ENCODE data around the gene TCERG1L.

Gene TCERG1L

GRCh38 chr10:131050162-131050766 lies 261.3 kb downstream of the TCERG1L start:
- no peak overlapping the region for H3K4me3 ChIP-seq (ENCODE audit: low read length)
- H3K9ac ChIP-seq (ENCODE audit: low read depth, low read length) = no peak overlapping the region
- no peaks in the 10 kb centered on the region for H3K4me1 ChIP-seq (ENCODE audit: control insufficient read depth, insufficient read depth, low read length)
- H3K4me2 ChIP-seq (ENCODE audit: low read length) = no peak overlapping the region
- H3K36me3 ChIP-seq (ENCODE audit: insufficient read depth, low read length) = no peaks in the 10 kb centered on the region
- H3K9me3 ChIP-seq (replicated peaks; ENCODE audit: low read length) = peaks cover 9% of the 10 kb centered on the region
- no peaks in the 10 kb centered on the region for H3K27me3 ChIP-seq (ENCODE audit: control insufficient read depth, insufficient read depth, low read length)

DNA sequence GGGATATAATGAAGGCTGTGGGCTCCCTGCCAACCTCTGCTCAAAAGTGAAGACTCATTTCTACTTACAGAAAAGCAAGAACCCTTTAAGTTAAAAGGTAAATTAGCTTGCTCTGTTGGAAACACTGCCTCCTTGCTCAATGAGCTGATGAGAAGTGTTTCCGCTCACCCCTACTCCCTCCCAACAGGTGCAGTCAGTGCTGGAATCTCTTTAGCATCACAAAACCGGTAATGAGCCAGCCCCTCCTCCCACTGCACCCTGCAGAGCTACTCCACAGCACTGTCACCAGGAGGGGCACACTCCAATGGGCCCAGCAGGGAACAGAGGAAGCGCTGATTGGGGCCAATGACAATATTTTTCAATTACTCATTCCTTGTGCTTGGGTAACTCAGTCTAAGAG lies 262.5 kb downstream of the TCERG1L start:
- Histone ChIP-seq H3K4me3 (ENCODE audit: low read length) (no peak overlapping the region), H3K4me2 (ENCODE audit: low read length) (no peak overlapping the region), H3K9ac (ENCODE audit: low read depth, low read length) (no peak overlapping the region)

GRCh38 chr10:131048606-131049005 lies 262.9 kb downstream of the TCERG1L start:
- Histone ChIP-seq H3K4me1 (ENCODE audit: control insufficient read depth, insufficient read depth, low read length) (no peaks in the 10 kb centered on the region), H3K9ac (ENCODE audit: low read depth, low read length) (no peak overlapping the region), H3K9me3 (replicated peaks; ENCODE audit: low read length) (peaks cover 5% of the 10 kb centered on the region), H3K27me3 (ENCODE audit: control insufficient read depth, insufficient read depth, low read length) (no peaks in the 10 kb centered on the region), H3K4me3 (ENCODE audit: low read length) (no peak overlapping the region), H3K4me2 (ENCODE audit: low read length) (no peak overlapping the region), H3K36me3 (ENCODE audit: insufficient read depth, low read length) (no peaks in the 10 kb centered on the region)

More for the DNA sequence above, 262.5 kb downstream of the TCERG1L start:
- peaks cover 5% of the 10 kb centered on the region for H3K9me3 ChIP-seq (replicated peaks; ENCODE audit: low read length)
- no peaks in the 10 kb centered on the region for H3K27me3 ChIP-seq (ENCODE audit: control insufficient read depth, insufficient read depth, low read length)
- no peaks in the 10 kb centered on the region for H3K36me3 ChIP-seq (ENCODE audit: insufficient read depth, low read length)
- H3K4me1 ChIP-seq (ENCODE audit: control insufficient read depth, insufficient read depth, low read length) = no peaks in the 10 kb centered on the region

- H3K9me3 ChIP-seq (replicated peaks; ENCODE audit: low read length) = peaks cover 3% of the 10 kb centered on the region
- H3K4me2 ChIP-seq (ENCODE audit: low read length) = no peak overlapping the region
Observed at GRCh38 chr10:131047501-131047900, 264.0 kb downstream of the TCERG1L start.

GRCh38 chr10:131046194-131046593 lies 265.3 kb downstream of the TCERG1L start:
- Histone ChIP-seq H3K9me3 (replicated peaks; ENCODE audit: low read length) (peaks cover 4% of the 10 kb centered on the region), H3K4me1 (ENCODE audit: control insufficient read depth, insufficient read depth, low read length) (no peaks in the 10 kb centered on the region), H3K27me3 (ENCODE audit: control insufficient read depth, insufficient read depth, low read length) (no peaks in the 10 kb centered on the region), H3K4me2 (ENCODE audit: low read length) (no peak overlapping the region), H3K36me3 (ENCODE audit: insufficient read depth, low read length) (no peaks in the 10 kb centered on the region), H3K9ac (ENCODE audit: low read depth, low read length) (no peak overlapping the region), H3K4me3 (ENCODE audit: low read length) (no peak overlapping the region)

More at GRCh38 chr10:131047501-131047900, 264.0 kb downstream of the TCERG1L start:
- no peaks in the 10 kb centered on the region for H3K36me3 ChIP-seq (ENCODE audit: insufficient read depth, low read length)
- H3K4me1 ChIP-seq (ENCODE audit: control insufficient read depth, insufficient read depth, low read length) = no peaks in the 10 kb centered on the region
- H3K9ac ChIP-seq (ENCODE audit: low read depth, low read length) = no peak overlapping the region
- no peak overlapping the region for H3K4me3 ChIP-seq (ENCODE audit: low read length)
- H3K27me3 ChIP-seq (ENCODE audit: control insufficient read depth, insufficient read depth, low read length) = no peaks in the 10 kb centered on the region

- H3K4me1 ChIP-seq (ENCODE audit: control insufficient read depth, insufficient read depth, low read length) = no peaks in the 10 kb centered on the region
- no peaks in the 10 kb centered on the region for H3K36me3 ChIP-seq (ENCODE audit: insufficient read depth, low read length)
- no peaks in the 10 kb centered on the region for H3K27me3 ChIP-seq (ENCODE audit: control insufficient read depth, insufficient read depth, low read length)
- H3K4me3 ChIP-seq (ENCODE audit: low read length) = no peak overlapping the region
- peaks cover 7% of the 10 kb centered on the region for H3K9me3 ChIP-seq (replicated peaks; ENCODE audit: low read length)
- no peak overlapping the region for H3K4me2 ChIP-seq (ENCODE audit: low read length)
- no peak overlapping the region for H3K9ac ChIP-seq (ENCODE audit: low read depth, low read length)
Observed at GRCh38 chr10:131044379-131045111, 267.0 kb downstream of the TCERG1L start.

- no peak overlapping the region for H3K9ac ChIP-seq (ENCODE audit: low read depth, low read length)
- H3K4me2 ChIP-seq (ENCODE audit: low read length) = no peak overlapping the region
- no peaks in the 10 kb centered on the region for H3K27me3 ChIP-seq (ENCODE audit: control insufficient read depth, insufficient read depth, low read length)
- H3K9me3 ChIP-seq (replicated peaks; ENCODE audit: low read length) = peaks cover 11% of the 10 kb centered on the region
- H3K36me3 ChIP-seq (ENCODE audit: insufficient read depth, low read length) = no peaks in the 10 kb centered on the region
- H3K4me1 ChIP-seq (ENCODE audit: control insufficient read depth, insufficient read depth, low read length) = no peaks in the 10 kb centered on the region
- H3K4me3 ChIP-seq (ENCODE audit: low read length) = no peak overlapping the region
Observed at GRCh38 chr10:131043039-131043691, 268.4 kb downstream of the TCERG1L start.
